IMR-90 (cell line): ENCODE results near the gene MTX3. TPM values are rescaled to one million over a fixed set of nuclear protein-coding genes. Genes with fewer than 3 reads are reported as not detected.

ENCODE experiments used
- ATAC-seq: fragments of 200-7000 bp; cut with Tn5 transposase; 2 replicates; pipeline ENCODE4 v1.9.1; 2020; ENCODE audit warnings: low read depth, mild to moderate bottlenecking, moderate library complexity
- BruUV-seq: library from RNA; stranded (reverse); fragments of 400-500 nt; replicated peaks from 2 replicates; lab custom pipeline; 2021; lab: Mats Ljungman, UMichigan
- CTCF ChIA-PET: fragments of 300-600 bp; formaldehyde crosslinking; extraction: SDS; loops from one replicate; lab custom pipeline; 2021; ENCODE audit warnings: antibody characterized with exemption; lab: Yijun Ruan, JAX
- POLR2A ChIA-PET: fragments of 300-600 bp; sonication (Branson Sonifier 250); formaldehyde crosslinking; loops from one replicate; lab custom pipeline; 2022; ENCODE audit warnings: antibody characterized with exemption; ENCODE audit not compliant: unreplicated experiment; lab: Charles Lee
- DNase-seq: peaks from one replicate; pipeline ENCODE4 v3.0.0; 2013
- H2AFZ ChIP-seq: replicated peaks from 2 replicates; pipeline ENCODE3; 2013; ENCODE audit warnings: low read length, mild to moderate bottlenecking; ENCODE audit not compliant: poor library complexity
- H2AK5ac ChIP-seq: 2 replicates; pipeline ENCODE4 v1.6.1; 2013; ENCODE audit warnings: low read depth, low read length, inconsistent platforms
- H2AK9ac ChIP-seq: replicated peaks from 2 replicates; pipeline ENCODE3; 2013; ENCODE audit warnings: mild to moderate bottlenecking, low read depth, low read length, moderate library complexity; ENCODE audit not compliant: poor library complexity
- H2BK120ac ChIP-seq: 2 replicates; pipeline ENCODE4 v1.6.1; 2013; ENCODE audit warnings: low read depth, low read length, inconsistent platforms
- H2BK15ac ChIP-seq: 3 replicates; pipeline ENCODE4 v1.6.1; 2013; ENCODE audit warnings: low read depth, low read length, inconsistent platforms
- H2BK20ac ChIP-seq: 2 replicates; pipeline ENCODE4 v1.6.1; 2013; ENCODE audit warnings: low read depth, mild to moderate bottlenecking, inconsistent platforms, low read length, moderate library complexity
- H2BK5ac ChIP-seq: 2 replicates; pipeline ENCODE4 v1.6.1; 2013; ENCODE audit warnings: mild to moderate bottlenecking, low read depth, low read length, inconsistent platforms; ENCODE audit not compliant: poor library complexity, severe bottlenecking
- H3K14ac ChIP-seq: replicated peaks from 2 replicates; pipeline ENCODE4 v1.6.1; 2013; ENCODE audit warnings: low read depth, low read length, inconsistent platforms
- H3K18ac ChIP-seq: 2 replicates; pipeline ENCODE4 v1.6.1; 2013; ENCODE audit warnings: low read depth, low read length, control low read depth
- H3K23ac ChIP-seq: 2 replicates; pipeline ENCODE4 v1.6.1; 2013; ENCODE audit warnings: low read depth, low read length, inconsistent platforms
- H3K27ac ChIP-seq: 2 replicates; pipeline ENCODE4 v1.5.1; 2013; ENCODE audit warnings: mild to moderate bottlenecking, control low read depth, low read length; ENCODE audit not compliant: insufficient read depth
- H3K27me3 ChIP-seq: 2 replicates; pipeline ENCODE4 v1.6.1; 2013; ENCODE audit warnings: low read length; ENCODE audit not compliant: control insufficient read depth, insufficient read depth
- H3K36me3 ChIP-seq: 2 replicates; pipeline ENCODE4 v1.6.1; 2013; ENCODE audit warnings: low read length, mixed read lengths; ENCODE audit not compliant: control insufficient read depth, insufficient read depth
- H3K4ac ChIP-seq: 2 replicates; pipeline ENCODE4 v1.6.1; 2013; ENCODE audit warnings: low read depth, low read length, inconsistent platforms
- H3K4me1 ChIP-seq: 2 replicates; pipeline ENCODE4 v1.6.1; 2013; ENCODE audit warnings: low read length, mixed read lengths; ENCODE audit not compliant: control insufficient read depth, insufficient read depth
- H3K4me2 ChIP-seq: 2 replicates; pipeline ENCODE4 v1.6.1; 2013; ENCODE audit warnings: low read depth, mild to moderate bottlenecking, control low read depth, low read length, moderate library complexity
- H3K4me3 ChIP-seq: 2 replicates; pipeline ENCODE4 v1.5.1; 2013; ENCODE audit warnings: low read depth, mild to moderate bottlenecking, control low read depth, low read length, moderate library complexity; ENCODE audit not compliant: insufficient read depth
- H3K56ac ChIP-seq: 2 replicates; pipeline ENCODE4 v1.6.1; 2013; ENCODE audit warnings: low read length, inconsistent platforms; ENCODE audit not compliant: insufficient read depth; ENCODE audit errors: extremely low read depth
- H3K79me1 ChIP-seq, 2 experiments: 2 replicates each; pipeline ENCODE4 v1.6.1; 2013; ENCODE audit warnings: low read length in 2 of 2, inconsistent platforms in 1 of 2, low read depth in 1 of 2
- H3K9ac ChIP-seq: 2 replicates; pipeline ENCODE4 v1.6.1; 2013; ENCODE audit warnings: low read depth, low read length, control low read depth
- H3K9me1 ChIP-seq: 2 replicates; pipeline ENCODE4 v1.6.1; 2013; ENCODE audit warnings: low read length, inconsistent platforms; ENCODE audit not compliant: insufficient read depth
- H3K9me3 ChIP-seq: 2 replicates; pipeline ENCODE4 v1.6.1; 2013; ENCODE audit warnings: low read length; ENCODE audit not compliant: control insufficient read depth, insufficient read depth
- H4K20me1 ChIP-seq: 2 replicates; pipeline ENCODE4 v1.6.1; 2013; ENCODE audit warnings: low read length, inconsistent platforms; ENCODE audit not compliant: insufficient read depth
- H4K5ac ChIP-seq: 2 replicates; pipeline ENCODE4 v1.6.1; 2013; ENCODE audit warnings: mild to moderate bottlenecking, low read depth, low read length, control low read depth
- H4K8ac ChIP-seq, 2 experiments: 2 replicates each; pipeline ENCODE4 v1.6.1; 2013; ENCODE audit warnings: low read depth in 2 of 2, low read length in 2 of 2, control low read depth in 1 of 2, inconsistent platforms in 1 of 2
- H4K91ac ChIP-seq: 2 replicates; pipeline ENCODE4 v1.6.1; 2013; ENCODE audit warnings: low read depth, low read length, inconsistent platforms; ENCODE audit not compliant: insufficient read depth
- BHLHE40 ChIP-seq: fragments of 150-350 bp; IDR thresholded peaks from 2 replicates; pipeline ENCODE4 v1.6.1; 2016; ENCODE audit warnings: mild to moderate bottlenecking, low read depth, low read length
- CEBPB ChIP-seq: IDR thresholded peaks from 2 replicates; pipeline ENCODE4 v1.6.1; 2012; ENCODE audit warnings: low read depth, low read length, improper control_type of control experiment
- CHD1 ChIP-seq: IDR thresholded peaks from 2 replicates; pipeline ENCODE4 v1.6.1; 2012; ENCODE audit warnings: low read depth, low read length, improper control_type of control experiment
- CTCF ChIP-seq: conservative IDR thresholded peaks from 2 replicates; pipeline ENCODE4 v1.5.1; 2012; ENCODE audit warnings: mild to moderate bottlenecking, low read depth, low read length, improper control_type of control experiment
- ELK1 ChIP-seq: fragments of 150-350 bp; IDR thresholded peaks from 2 replicates; pipeline ENCODE4 v1.6.1; 2016; ENCODE audit warnings: low read depth, mild to moderate bottlenecking, low read length, moderate library complexity, borderline replicate concordance
- FOS ChIP-seq: fragments of 150-350 bp; IDR thresholded peaks from 2 replicates; pipeline ENCODE4 v1.6.1; 2016; ENCODE audit warnings: low read depth, low read length
- MAFK ChIP-seq: IDR thresholded peaks from 2 replicates; pipeline ENCODE4 v1.6.1; 2012; ENCODE audit warnings: low read depth, low read length, improper control_type of control experiment
- MAZ ChIP-seq: IDR thresholded peaks from 2 replicates; pipeline ENCODE4 v1.6.1; 2012; ENCODE audit warnings: low read depth, mild to moderate bottlenecking, low read length, improper control_type of control experiment, moderate library complexity, borderline replicate concordance
- MXI1 ChIP-seq: IDR thresholded peaks from 2 replicates; pipeline ENCODE4 v1.6.1; 2012; ENCODE audit warnings: low read depth, mild to moderate bottlenecking, low read length, moderate library complexity, borderline replicate concordance
- NFE2L2 ChIP-seq: fragments of 150-350 bp; IDR thresholded peaks from 2 replicates; pipeline ENCODE4 v1.6.1; 2016; ENCODE audit warnings: low read depth, mild to moderate bottlenecking, low read length
- POLR2A ChIP-seq: IDR thresholded peaks from 2 replicates; pipeline ENCODE4 v1.6.1; 2012; ENCODE audit warnings: mild to moderate bottlenecking, low read depth, low read length
- RAD21 ChIP-seq: IDR thresholded peaks from 2 replicates; pipeline ENCODE4 v1.6.1; 2012; ENCODE audit warnings: low read length, improper control_type of control experiment
- RCOR1 ChIP-seq: IDR thresholded peaks from 2 replicates; pipeline ENCODE4 v1.6.1; 2012; ENCODE audit warnings: mild to moderate bottlenecking, low read length, improper control_type of control experiment; ENCODE audit not compliant: insufficient replicate concordance
- RFX5 ChIP-seq: IDR thresholded peaks from 2 replicates; pipeline ENCODE4 v1.8.0; 2012; ENCODE audit warnings: low read depth, mild to moderate bottlenecking, low read length, moderate library complexity
- SMC3 ChIP-seq: fragments of 150-350 bp; IDR thresholded peaks from 2 replicates; pipeline ENCODE4 v1.6.1; 2016; ENCODE audit warnings: low read depth, mild to moderate bottlenecking, antibody characterized with exemption, low read length, moderate library complexity
- USF2 ChIP-seq: fragments of 150-350 bp; IDR thresholded peaks from 2 replicates; pipeline ENCODE4 v1.6.1; 2017; ENCODE audit warnings: mild to moderate bottlenecking, antibody characterized with exemption, low read length, low read depth
- WGBS, 2 experiments: methylation state at CpG; one replicate each; pipeline versions ENCODE4 v1.1.5 to v1.1.7; 2013; ENCODE audit warnings: missing lambda C conversion rate in 2 of 2; ENCODE audit not compliant: insufficient read length in 1 of 2; ENCODE audit errors: extremely low coverage in 2 of 2; 5-methylcytosine and 5-hydroxymethylcytosine counted together
- dilution Hi-C: fragments of 300-500 bp; cut with HindIII; formaldehyde crosslinking; loops from one replicate; pipeline ENCODE4 v1.14.3; 2018; ENCODE audit warnings: low sequenced_read_pairs; ENCODE audit not compliant: unreplicated experiment
- in situ Hi-C: fragments of 300-500 bp; cut with MboI; formaldehyde crosslinking; loops from 3 replicates; pipeline ENCODE4 v1.14.3; 2019; ENCODE audit warnings: low sequenced_read_pairs, inconsistent platforms, mixed read lengths
- intact Hi-C: fragments of 100-400 bp; cut with micrococcal nuclease; formaldehyde crosslinking; loops from 2 replicates; pipeline ENCODE4 v1.10.0; 2022
- polyA plus RNA-seq, 3 experiments: library from polyadenylated mRNA; depleted of rRNA; stranded (reverse); fragments of >200 nt; gene quantifications; 2 replicates each; pipeline ENCODE4 v1.2.3, GENCODE V29; 2012; ENCODE audit warnings: low replicate concordance in 1 of 3
- total RNA-seq: library from RNA; depleted of rRNA; stranded (reverse); fragments of >200 nt; gene quantifications from 2 replicates; pipeline ENCODE4 v1.2.3, GENCODE V29; 2012

The MTX3 gene
- total and polyA plus RNA-seq, 2 of the 4 experiments (the other 2 are of a cell fraction), result 6.6 to 12.7 TPM

GRCh38 chr5:79959407-79959806, 31.7 kb downstream of the MTX3 start:
- H4K91ac ChIP-seq, result no peak overlapping the region
- ATAC-seq, result no peak
- H3K14ac ChIP-seq, result no peak overlapping the region
- BruUV-seq, result no TSS peak
- no CpG with 5 or more reads among the region's 8 CpGs for WGBS, 2 experiments
- no peaks in the 10 kb centered on the region for H3K79me1 ChIP-seq
- in situ Hi-C loops, result no loop called here
- no peaks in the 10 kb centered on the region for H3K27me3 ChIP-seq
- no peak overlapping the region for H2AFZ ChIP-seq
- H3K4me1 ChIP-seq, result peaks cover 19% of the 10 kb centered on the region
- H2BK20ac ChIP-seq, result no peak overlapping the region
- H2BK120ac ChIP-seq, result no peak overlapping the region
- H4K5ac ChIP-seq, result no peak overlapping the region
- H3K56ac ChIP-seq, result no peak overlapping the region
- ChIA-PET POLR2A (no interaction called here), CTCF (no interaction called here)
- H3K18ac ChIP-seq, result no peak overlapping the region
- H3K36me3 ChIP-seq, result no peaks in the 10 kb centered on the region
- intact Hi-C loops, result no loop called here
- H3K4ac ChIP-seq, result no peak overlapping the region
- dilution Hi-C loops, result no loop called here
- no peak overlapping the region for H4K8ac ChIP-seq
- no peaks in the 10 kb centered on the region for H3K9me3 ChIP-seq
- no peak overlapping the region for H2AK5ac ChIP-seq
- no peak for DNase-seq
- TF ChIP-seq ELK1 (no peak), SMC3 (no peak), CTCF (no peak), RCOR1 (no peak), RAD21 (no peak), RFX5 (no peak), NFE2L2 (no peak), CEBPB (no peak), CHD1 (no peak), FOS (no peak), MAZ (no peak), BHLHE40 (no peak), MAFK (no peak), MXI1 (no peak), POLR2A (no peak), USF2 (no peak)
- no peak overlapping the region for H3K4me2 ChIP-seq
- no peak overlapping the region for H3K4me3 ChIP-seq
- H2BK15ac ChIP-seq, result no peak overlapping the region
- H4K20me1 ChIP-seq, result no peaks in the 10 kb centered on the region
- H2BK5ac ChIP-seq, result no peak overlapping the region
- no peak overlapping the region for H3K27ac ChIP-seq
- no peak overlapping the region for H3K23ac ChIP-seq
- H3K9me1 ChIP-seq, result peaks cover 16% of the 10 kb centered on the region
- no peak overlapping the region for H2AK9ac ChIP-seq
- H3K9ac ChIP-seq, result no peak overlapping the region
